Psoas muscle (tissue), 8 donors: ENCODE results near the gene FRMD6. TPM values are rescaled to one million over a fixed set of nuclear protein-coding genes. Genes with fewer than 3 reads are reported as not detected.
"Not testable (repeated sequence)": the region's sequence is repeated elsewhere in the genome, so short reads cannot be mapped to it uniquely, and the experiment has no call there.

Experiments used
- ATAC-seq, 4 donors: fragments of 200-7000 bp; cut with Tn5 transposase; one replicate each; pipeline ENCODE4 v1.9.1; 2020; ENCODE audit warnings: moderate library complexity in 3 of 4, mild to moderate bottlenecking in 2 of 4
- DNase-seq, 2 donors: peaks; one replicate each; pipeline ENCODE4 v3.0.0-alpha.2; 2020
- H3K27ac ChIP-seq: fragments of 200-600 bp; one replicate; pipeline ENCODE4 v1.8.0; 2022
- H3K27me3 ChIP-seq, 3 donors: fragments of 200-600 bp in 1 of 3; one replicate each; pipeline versions ENCODE4 v1.6.1 to v1.8.0; 2013 to 2022; ENCODE audit warnings: low read length in 2 of 3, mild to moderate bottlenecking in 2 of 3, moderate library complexity in 1 of 3; ENCODE audit not compliant: insufficient read depth in 3 of 3
- H3K36me3 ChIP-seq, 2 donors: fragments of 200-600 bp in 1 of 2; one replicate each; pipeline versions ENCODE4 v1.6.1 to v1.8.0; 2013 to 2022; ENCODE audit warnings: low read depth in 1 of 2, mild to moderate bottlenecking in 1 of 2, moderate library complexity in 1 of 2; ENCODE audit not compliant: insufficient read depth in 1 of 2
- H3K4me1 ChIP-seq: fragments of 200-600 bp; one replicate; pipeline ENCODE4 v1.8.0; 2022
- H3K4me3 ChIP-seq: fragments of 200-600 bp; one replicate; pipeline ENCODE4 v1.8.0; 2022; ENCODE audit warnings: mild to moderate bottlenecking
- H3K9me3 ChIP-seq: fragments of 200-600 bp; one replicate; pipeline ENCODE4 v1.8.0; 2022
- CTCF ChIP-seq: fragments of 200-600 bp; IDR thresholded peaks from one replicate; pipeline ENCODE4 v1.8.0; 2022; ENCODE audit warnings: antibody characterized with exemption
- WGBS, 3 donors: extraction: QIAGEN DNeasy Blood & Tissue Kit; methylation state at CpG; one replicate each; pipeline versions ENCODE4 v1.1.6 to v1.1.7; 2013; 5-methylcytosine and 5-hydroxymethylcytosine counted together
- intact Hi-C, 2 donors: fragments of 100-400 bp; cut with DNase I; formaldehyde crosslinking; loops; one replicate each; pipeline versions ENCODE4 v1.11.0 to v1.14.2; 2022
- polyA plus RNA-seq, 3 donors: library from polyadenylated mRNA; stranded (reverse); fragments of 200-250 nt; gene quantifications; one replicate each; pipeline ENCODE4 v1.2.3, GENCODE V29; 2013
- total RNA-seq, 4 donors: library from RNA; stranded (reverse); fragmentation: NEBNext Ultra II Directional in 2 of 4; extraction: Animal tissue kit (Norgen Biotek cat#: 25700) in 2 of 4; gene quantifications; one replicate each; pipeline versions ENCODE4 v1.2.1 to v1.2.4, GENCODE V29; 2021 to 2023
- donor health status: healthy with polysubstance abuse.
- donor health status: DM: no; HTN: no; CAD: no; lungs with moderate emphysema.
- donor health status: Bipolar disorder and iron deficiency.
- donor health status: healthy.
- donor health status: DM: yes; HTN: yes; CAD: no.
- donor health status: DM: no; HTN: no; CAD: no.
- donor health status: DM: no; HTN: no; CAD: no.
- donor health status: DM: yes; HTN: yes; CAD: no.

Gene FRMD6
- total and polyA plus RNA-seq, 7 donors, result 2.5 to 9.8 (median 5.0) TPM

GRCh38 chr14:51759950-51760349 is 108.2 kb downstream of the FRMD6 start:
- Histone ChIP-seq H3K9me3 (no peaks in the 10 kb centered on the region), H3K4me1 (no peaks in the 10 kb centered on the region), H3K4me3 (no peak overlapping the region), H3K27ac (no peak overlapping the region), H3K36me3 (no peaks in the 10 kb centered on the region), H3K27me3 (no peaks in the 10 kb centered on the region)
- ATAC-seq (no peak), DNase-seq (no peak)
- TF ChIP-seq CTCF, result no peak
- 89 to 91% (median 91%) methylated on average over 18 of the region's 18 CpGs for WGBS, 3 donors
- intact Hi-C loops, result no loop called here

DNA sequence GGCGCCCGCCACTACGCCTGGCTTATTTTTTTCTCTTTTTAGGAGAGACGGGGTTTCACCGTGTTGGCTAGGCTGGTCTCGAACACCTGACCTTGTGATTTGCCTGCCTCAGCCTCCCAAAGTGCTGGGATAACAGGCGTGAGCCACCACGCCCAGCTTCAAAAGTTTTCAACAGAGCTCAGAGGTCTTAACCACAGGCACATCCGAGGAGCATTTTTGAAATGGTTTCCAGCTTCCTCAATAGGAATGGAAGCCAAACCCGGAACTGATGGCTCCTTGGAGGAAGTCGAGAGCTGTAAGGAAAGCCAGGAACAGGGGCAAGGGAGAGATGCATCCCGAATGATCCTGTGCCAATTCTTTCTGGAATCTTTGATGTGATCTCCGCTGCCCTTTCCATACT is 114.0 kb downstream of the FRMD6 start:
- WGBS, 3 donors, result 83 to 88% (median 83%) methylated on average over 12 to 13 of the region's 13 CpGs
- intact Hi-C loops, H3K9me3 ChIP-seq, H3K27me3 ChIP-seq, H3K4me3 ChIP-seq, ATAC-seq, H3K27ac ChIP-seq, H3K36me3 ChIP-seq, DNase-seq, H3K4me1 ChIP-seq: not testable (repeated sequence)

DNA sequence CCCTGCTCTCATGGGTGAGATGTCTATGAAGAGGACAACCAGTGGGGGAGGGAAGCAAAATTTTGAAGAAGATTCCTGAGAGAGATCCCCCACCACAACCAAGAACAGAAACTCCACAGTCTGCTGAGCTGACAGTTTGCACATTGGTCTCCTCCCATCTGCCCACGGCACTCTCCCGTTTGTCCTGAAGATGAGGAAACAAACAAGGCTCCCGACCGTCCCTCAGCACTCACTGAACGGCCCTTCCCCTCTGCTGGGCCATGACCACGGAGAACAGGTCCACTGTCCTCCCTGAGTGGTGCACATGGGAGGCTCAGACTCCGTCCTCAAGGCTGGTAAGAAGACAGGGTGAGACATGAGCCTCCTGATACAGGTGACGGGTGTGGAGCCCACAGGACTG is 114.9 kb downstream of the FRMD6 start:
- H3K4me1 ChIP-seq, H3K27ac ChIP-seq, ATAC-seq, H3K4me3 ChIP-seq, H3K27me3 ChIP-seq, DNase-seq, intact Hi-C loops, H3K36me3 ChIP-seq, H3K9me3 ChIP-seq: not testable (repeated sequence)
- WGBS, 3 donors, result 57 to 59% (median 57%) methylated on average over 8 of the region's 8 CpGs

GRCh38 chr14:51769261-51769660 is 117.6 kb downstream of the FRMD6 start:
- intact Hi-C loops, DNase-seq, H3K27ac ChIP-seq, ATAC-seq, H3K27me3 ChIP-seq, H3K4me1 ChIP-seq, H3K4me3 ChIP-seq, H3K9me3 ChIP-seq, H3K36me3 ChIP-seq: not testable (repeated sequence)
- WGBS, 3 donors, result 85 to 90% (median 87%) methylated on average over 7 of the region's 7 CpGs

GRCh38 chr14:51774209-51774608 is 122.5 kb downstream of the FRMD6 start:
- no peaks in the 10 kb centered on the region for H3K36me3 ChIP-seq
- H3K4me1 ChIP-seq, result no peaks in the 10 kb centered on the region
- no peak overlapping the region for H3K27ac ChIP-seq
- TF ChIP-seq CTCF, result no peak
- ATAC-seq (no peak), DNase-seq (no peak)
- H3K9me3 ChIP-seq, result no peaks in the 10 kb centered on the region
- intact Hi-C loops, result no loop called here
- no peaks in the 10 kb centered on the region for H3K27me3 ChIP-seq
- no peak overlapping the region for H3K4me3 ChIP-seq
- WGBS, 3 donors, result 81 to 85% (median 83%) methylated on average over 18 to 19 of the region's 19 CpGs

DNA sequence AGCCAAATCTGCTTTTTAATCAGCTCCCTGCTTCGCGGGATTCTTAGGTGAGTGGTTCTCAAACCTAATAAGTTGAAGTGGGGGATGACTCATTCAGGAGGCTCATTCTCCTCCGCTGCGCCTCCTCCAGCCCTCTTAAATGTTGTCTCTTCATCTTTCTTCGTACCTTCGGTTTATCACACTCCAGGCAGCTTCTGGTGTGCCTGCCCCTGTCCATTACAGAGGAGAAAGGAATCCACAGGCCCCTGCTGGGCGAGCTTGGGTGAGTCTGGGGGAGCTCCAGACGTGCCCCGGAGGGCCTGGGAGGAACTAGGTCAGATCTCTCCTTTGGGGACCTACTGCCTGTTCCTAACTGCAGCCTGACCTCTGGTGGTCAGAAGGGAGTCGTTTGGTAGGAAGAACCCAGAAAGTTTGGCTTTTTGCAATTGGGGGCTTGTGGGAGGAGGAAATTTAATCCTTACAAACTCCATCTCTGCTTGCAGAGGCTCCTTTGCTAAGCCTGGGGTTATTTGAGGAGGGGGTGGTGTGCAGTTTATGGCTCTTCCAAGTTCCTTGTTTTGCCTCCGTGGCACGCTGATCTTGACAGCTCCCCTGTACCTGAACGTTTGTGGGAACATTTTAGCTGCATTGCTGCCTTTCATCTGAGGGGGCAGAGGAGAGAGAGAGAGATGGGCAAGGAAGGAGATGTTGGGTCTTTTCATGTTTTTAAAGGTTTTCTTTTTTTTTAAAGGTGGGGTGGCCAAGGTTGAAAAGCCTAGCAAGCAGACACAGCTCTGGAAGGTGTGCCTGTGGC is 124.6 kb downstream of the FRMD6 start:
- H3K27ac ChIP-seq, result no peak overlapping the region
- no peak overlapping the region for H3K4me3 ChIP-seq
- no peaks in the 10 kb centered on the region for H3K27me3 ChIP-seq
- DNase-seq (peak; percentile 36 to 61), ATAC-seq (peak in 2 of 4 donors; percentile 41 to 78)
- no peaks in the 10 kb centered on the region for H3K36me3 ChIP-seq
- 50 to 51% (median 50%) methylated on average over 13 of the region's 13 CpGs for WGBS, 3 donors
- TF ChIP-seq CTCF, result peak; percentile 40
- H3K9me3 ChIP-seq, result no peaks in the 10 kb centered on the region
- no peaks in the 10 kb centered on the region for H3K4me1 ChIP-seq
- intact Hi-C loops, result loop anchor here in 1 of 2 donors (5.0 kb wide), 1 partner anchor 124 kb away; the partner anchor contains the start of gene FRMD6
